ENCODE measurements around the gene CLINT1. TPM values are rescaled to one million over a fixed set of nuclear protein-coding genes. Genes with fewer than 3 reads are reported as not detected.

The CLINT1 gene
- total RNA-seq, 2 experiments from 2014 or later: 74.8 to 76.2 TPM

GRCh38 chr5:157827423-157827822 is 31.5 kb downstream of the CLINT1 start:
- CTCF ChIA-PET: no interaction called here

DNA sequence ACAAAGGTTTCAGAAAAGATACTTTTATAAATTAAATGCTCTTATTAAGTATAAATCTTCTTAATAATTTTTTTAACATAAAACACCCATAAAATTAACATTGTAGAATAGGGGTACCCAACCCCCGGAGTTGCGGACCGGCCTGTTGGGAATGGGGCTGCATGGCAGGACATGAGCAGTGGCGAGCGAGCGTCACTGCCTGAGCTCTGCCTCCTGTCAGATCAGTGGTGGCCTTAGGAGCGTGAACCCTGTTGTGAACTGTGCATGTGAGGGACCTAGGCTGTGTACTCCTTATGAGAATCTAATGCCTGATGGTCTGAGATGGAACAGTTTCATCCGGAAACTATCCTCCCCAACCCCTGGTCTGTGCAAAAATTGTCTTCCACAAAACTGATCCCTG is 35.3 kb downstream of the CLINT1 start:
- POLR2A ChIA-PET: no interaction called here
- CTCF ChIA-PET: no interaction called here

More at GRCh38 chr5:157827423-157827822, 31.5 kb downstream of the CLINT1 start:
- POLR2A ChIA-PET: no interaction called here

DNA sequence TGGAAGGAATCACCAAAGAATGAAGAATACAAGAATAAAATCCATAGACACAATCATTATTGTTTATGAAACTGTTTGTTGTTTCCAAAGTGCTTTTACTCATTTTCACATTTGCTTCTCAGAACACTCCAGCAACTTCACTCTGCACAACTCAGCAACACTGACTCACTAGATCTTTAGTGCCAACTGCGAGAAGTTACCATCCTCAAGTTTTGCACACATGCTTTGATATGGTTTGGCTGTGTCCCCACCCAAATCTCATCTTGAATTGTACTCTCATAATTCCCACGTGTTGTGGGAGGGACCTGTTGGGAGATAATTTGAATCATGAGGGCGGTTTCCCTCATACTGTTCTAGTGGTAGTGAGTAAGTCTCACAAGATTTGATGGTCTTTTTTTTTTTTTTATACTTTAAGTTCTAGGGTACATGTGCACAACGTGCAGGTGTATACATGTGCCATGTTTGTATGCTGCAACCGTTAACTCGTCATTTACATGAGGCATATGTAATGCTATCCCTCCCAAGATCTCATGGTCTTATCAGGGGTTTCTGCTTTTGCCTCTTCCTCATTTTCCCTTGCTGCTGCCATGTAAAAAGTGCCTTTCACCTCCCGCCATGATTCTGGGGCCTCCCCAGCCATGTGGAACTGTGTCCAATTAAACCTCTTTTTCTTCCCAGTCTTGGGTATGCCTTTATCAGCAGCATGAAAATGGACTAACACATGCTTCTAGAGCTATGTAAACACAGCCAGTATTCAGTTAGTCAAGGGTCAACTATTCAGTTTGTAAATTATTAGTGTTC is 36.9 kb downstream of the CLINT1 start:
- ChIA-PET CTCF (no interaction called here), POLR2A (no interaction called here)

GRCh38 chr5:157821405-157821804 is 37.5 kb downstream of the CLINT1 start:
- ChIA-PET POLR2A (no interaction called here), CTCF (no interaction called here)

- CTCF ChIA-PET: no interaction called here
Observed at GRCh38 chr5:157820593-157821252, 38.2 kb downstream of the CLINT1 start.

DNA sequence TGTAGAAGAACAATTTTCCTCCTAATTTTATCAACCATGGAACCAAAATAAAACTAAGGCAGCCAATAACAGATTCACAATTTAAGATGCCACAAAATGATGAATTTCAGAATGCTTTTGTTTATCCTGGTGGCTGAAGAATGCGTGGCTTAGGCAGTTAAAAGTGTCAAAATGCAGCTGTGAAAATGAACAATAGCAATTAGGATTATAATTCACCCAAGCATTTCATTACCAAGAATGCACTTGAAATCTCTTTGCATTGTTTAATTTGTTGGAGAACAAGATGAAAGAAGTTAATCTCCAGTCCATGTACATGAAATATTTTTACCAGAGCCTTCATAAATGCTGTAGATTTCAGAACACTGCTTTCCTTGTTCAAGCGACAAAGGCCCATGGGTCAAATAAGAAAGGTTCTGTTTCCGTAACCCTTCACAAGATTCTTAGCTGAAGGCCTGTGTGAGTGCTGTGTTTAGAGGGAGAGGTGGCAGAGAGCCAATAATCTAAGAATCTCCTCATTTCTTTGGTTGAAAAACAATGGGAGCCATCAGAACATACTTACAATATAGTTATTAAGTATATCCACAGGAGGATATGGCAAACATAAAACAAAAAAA is 39.3 kb downstream of the CLINT1 start:
- ChIA-PET POLR2A (no interaction called here), CTCF (no interaction called here)

More at GRCh38 chr5:157820593-157821252, 38.2 kb downstream of the CLINT1 start:
- POLR2A ChIA-PET: no interaction called here

GRCh38 chr5:157818368-157818767 is 40.6 kb downstream of the CLINT1 start:
- ChIA-PET CTCF (interaction anchor here (0.7 to 1.0 kb wide), 2 partner anchors 36 to 356 kb away, joined by 3 to 4 read pairs; no protein-coding TSS in a partner anchor), POLR2A (no interaction called here)

DNA sequence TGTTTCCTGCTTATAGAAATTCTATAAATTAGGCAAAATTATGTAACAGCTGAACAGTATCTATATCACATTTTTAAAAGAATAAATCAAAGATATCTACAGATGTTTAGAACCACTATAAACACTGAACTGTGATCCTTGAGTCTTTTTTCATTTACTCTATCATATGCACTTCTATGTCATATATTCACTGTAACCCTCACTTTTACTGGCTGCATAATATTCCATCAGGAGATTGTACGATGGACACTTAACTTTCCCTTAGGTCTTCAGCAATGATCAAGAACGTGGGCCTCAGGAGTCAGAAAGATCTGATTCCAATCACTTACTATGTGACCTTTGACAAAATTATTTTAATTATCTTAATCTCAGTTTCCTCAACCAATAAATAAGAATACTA is 41.0 kb downstream of the CLINT1 start:
- ChIA-PET POLR2A (no interaction called here), CTCF (interaction anchor here (0.7 to 1.6 kb wide), 4 partner anchors 39 to 357 kb away, joined by 3 to 5 read pairs (median 4); no protein-coding TSS in a partner anchor)

GRCh38 chr5:157817387-157817702 is 41.6 kb downstream of the CLINT1 start:
- ChIA-PET POLR2A (no interaction called here), CTCF (interaction anchor here (0.7 to 1.6 kb wide), 4 partner anchors 15 to 177 kb away, joined by 3 to 5 read pairs (median 4); no protein-coding TSS in a partner anchor)

GRCh38 chr5:157816682-157817386 is 42.1 kb downstream of the CLINT1 start:
- ChIA-PET CTCF (interaction anchor here (0.7 to 1.6 kb wide), 4 partner anchors 15 to 132 kb away, joined by 3 to 5 read pairs (median 4); no protein-coding TSS in a partner anchor), POLR2A (no interaction called here)

- ChIA-PET CTCF (interaction anchor here (0.8 to 0.9 kb wide), 2 partner anchors 137 to 183 kb away, joined by 3 read pairs; no protein-coding TSS in a partner anchor), POLR2A (interaction anchor here (0.7 kb wide), 1 partner anchor 139 kb away, joined by 4 read pairs; no protein-coding TSS in a partner anchor)
Observed at GRCh38 chr5:157812086-157812485, 46.9 kb downstream of the CLINT1 start.

GRCh38 chr5:157808043-157808442 is 50.9 kb downstream of the CLINT1 start:
- ChIA-PET CTCF (no interaction called here), POLR2A (no interaction called here)

GRCh38 chr5:157802736-157803135 is 56.2 kb downstream of the CLINT1 start:
- ChIA-PET POLR2A (no interaction called here), CTCF (no interaction called here)

DNA sequence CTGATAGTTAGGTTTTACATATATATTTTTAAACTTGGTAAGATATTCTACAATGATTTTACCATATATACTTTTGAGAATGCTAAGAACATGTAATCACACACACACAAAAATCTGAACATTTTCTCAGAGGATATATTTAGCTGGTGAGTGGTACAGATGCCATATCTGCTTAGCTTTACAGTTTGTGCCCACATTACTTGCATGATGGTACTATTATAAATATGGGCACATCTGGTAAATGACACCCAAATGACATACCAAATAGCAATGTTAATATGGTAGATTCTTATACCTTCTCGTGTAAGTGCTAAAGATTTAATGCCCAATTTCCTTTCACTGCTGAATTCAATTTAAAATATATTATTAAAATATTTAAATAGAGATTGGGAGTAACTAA is 58.8 kb downstream of the CLINT1 start:
- POLR2A ChIA-PET: no interaction called here
- CTCF ChIA-PET: no interaction called here

DNA sequence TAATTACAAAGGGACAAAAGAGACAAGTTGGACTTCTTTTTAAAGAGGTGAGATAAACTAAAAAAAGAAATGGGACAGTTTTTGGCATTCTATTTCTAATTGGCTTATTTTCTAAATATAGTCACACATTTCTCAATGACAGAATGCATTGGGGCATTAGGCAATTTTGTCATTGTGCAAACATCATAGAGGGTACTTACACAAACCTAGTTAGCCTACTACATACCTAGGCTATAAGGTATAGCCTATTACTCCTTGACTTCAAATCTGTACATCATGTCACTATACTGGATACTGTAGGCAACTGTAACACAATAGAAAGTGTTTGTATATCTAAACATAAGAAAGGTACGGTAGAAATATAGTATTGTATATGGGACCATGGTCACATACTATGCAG is 59.4 kb downstream of the CLINT1 start:
- ChIA-PET POLR2A (no interaction called here), CTCF (no interaction called here)

DNA sequence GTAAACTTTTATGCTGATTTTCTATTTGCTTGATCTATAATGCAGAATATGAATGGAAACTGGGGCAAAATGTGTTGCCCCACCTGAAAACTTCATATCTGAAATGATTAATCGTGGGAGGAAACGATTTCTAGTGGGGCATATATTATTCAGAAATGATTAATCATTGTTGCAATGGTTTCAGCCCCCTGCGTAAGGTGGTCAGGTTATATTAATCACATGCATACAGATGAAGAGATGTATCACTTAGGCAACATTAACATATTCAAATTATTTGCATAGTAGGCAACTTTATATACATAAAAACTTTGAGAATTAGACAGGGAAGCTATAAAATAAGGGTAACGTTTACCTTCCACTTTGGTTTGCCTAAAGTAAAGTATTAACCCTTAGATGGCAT is 65.6 kb downstream of the CLINT1 start:
- ChIA-PET POLR2A (interaction anchor here (0.7 kb wide), 1 partner anchor 50 kb away, joined by 3 read pairs; the partner anchor contains the start of gene LSM11), CTCF (interaction anchor here (0.6 kb wide), 1 partner anchor 452 kb away, joined by 3 read pairs; no protein-coding TSS in a partner anchor)

- ChIA-PET POLR2A (no interaction called here), CTCF (no interaction called here)
Observed at GRCh38 chr5:157785801-157786200, 73.1 kb downstream of the CLINT1 start.

- CTCF ChIA-PET: interaction anchor here (0.7 kb wide), 2 partner anchors 34 to 671 kb away, joined by 3 read pairs; no protein-coding TSS in a partner anchor
- POLR2A ChIA-PET: no interaction called here
Observed at GRCh38 chr5:157779221-157779620, 79.7 kb downstream of the CLINT1 start.

- CTCF ChIA-PET: interaction anchor here (0.7 kb wide), 2 partner anchors 33 to 670 kb away, joined by 3 read pairs; no protein-coding TSS in a partner anchor
- POLR2A ChIA-PET: no interaction called here
Observed at GRCh38 chr5:157778121-157778805, 80.7 kb downstream of the CLINT1 start.
